Endothelial cell of umbilical vein (primary cell): Measurements from ENCODE around the gene FAM227B.

ENCODE experiments used
- EZH2 ChIP-seq: IDR thresholded peaks from 2 replicates; pipeline ENCODE4 v1.6.1; 2012; ENCODE audit warnings: borderline replicate concordance, low read depth, mild to moderate bottlenecking, moderate library complexity, low read length, inconsistent platforms; ENCODE audit not compliant: severe bottlenecking
- GATA2 ChIP-seq: IDR thresholded peaks from 2 replicates; pipeline ENCODE4 v1.7.0; 2011; ENCODE audit warnings: low read depth, mild to moderate bottlenecking, moderate library complexity, mixed read lengths, low read length; ENCODE audit not compliant: insufficient read length, insufficient read depth
- JUN ChIP-seq: IDR thresholded peaks from 2 replicates; pipeline ENCODE4 v1.6.1; 2011; ENCODE audit warnings: borderline replicate concordance, low read depth; ENCODE audit not compliant: insufficient read length, insufficient read depth
- MYC ChIP-seq: IDR thresholded peaks from one replicate; pipeline ENCODE4 v1.6.1; 2011; ENCODE audit warnings: mild to moderate bottlenecking, low read depth, low read length
- POLR2A ChIP-seq: IDR thresholded peaks from 2 replicates; pipeline ENCODE4 v1.6.1; 2012; ENCODE audit warnings: low read depth, mild to moderate bottlenecking, control low read depth, low read length
- POLR2AphosphoS5 ChIP-seq: IDR thresholded peaks from 2 replicates; pipeline ENCODE4 v1.6.1; 2012; ENCODE audit warnings: low read depth, mild to moderate bottlenecking, control low read depth, low read length, moderate library complexity; ENCODE audit not compliant: insufficient read depth
- TF ChIP-seq, protein P1 (sequence below), 2 donors: IDR thresholded peaks; 1 replicate in 1 of 2; 2 replicates in 1 of 2; pipeline ENCODE4 v1.5.1; 2011; ENCODE audit warnings: low read length in 2 of 2, mild to moderate bottlenecking in 2 of 2, moderate library complexity in 2 of 2, control low read depth in 1 of 2, inconsistent platforms in 1 of 2, low read depth in 1 of 2; ENCODE audit not compliant: insufficient read depth in 1 of 2; ENCODE audit errors: extremely low read depth in 1 of 2
- TF ChIP-seq, protein P2 (sequence below): IDR thresholded peaks from 2 replicates; pipeline ENCODE4 v1.6.1; 2011; ENCODE audit not compliant: insufficient read depth, insufficient read length

DNA sequence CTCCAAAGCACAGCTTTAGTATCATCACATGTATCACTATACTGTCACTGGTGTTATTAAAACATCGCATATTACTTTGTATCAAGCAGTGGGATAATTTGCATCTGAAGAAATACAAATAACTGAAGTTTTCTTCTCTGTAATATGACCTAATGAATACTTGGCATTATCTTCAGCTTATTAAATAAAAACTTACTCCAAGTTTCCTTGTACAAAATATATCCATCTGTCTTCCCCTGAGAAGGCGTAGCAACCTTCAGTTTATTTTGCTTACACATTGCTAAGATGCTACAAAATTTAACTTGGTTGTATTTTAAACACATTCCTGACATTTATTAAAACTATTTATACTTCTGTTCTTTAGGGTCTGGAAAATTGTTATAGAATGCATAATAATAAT, 183.9 kb downstream of the FAM227B start:
- TF ChIP-seq, protein P1, sequence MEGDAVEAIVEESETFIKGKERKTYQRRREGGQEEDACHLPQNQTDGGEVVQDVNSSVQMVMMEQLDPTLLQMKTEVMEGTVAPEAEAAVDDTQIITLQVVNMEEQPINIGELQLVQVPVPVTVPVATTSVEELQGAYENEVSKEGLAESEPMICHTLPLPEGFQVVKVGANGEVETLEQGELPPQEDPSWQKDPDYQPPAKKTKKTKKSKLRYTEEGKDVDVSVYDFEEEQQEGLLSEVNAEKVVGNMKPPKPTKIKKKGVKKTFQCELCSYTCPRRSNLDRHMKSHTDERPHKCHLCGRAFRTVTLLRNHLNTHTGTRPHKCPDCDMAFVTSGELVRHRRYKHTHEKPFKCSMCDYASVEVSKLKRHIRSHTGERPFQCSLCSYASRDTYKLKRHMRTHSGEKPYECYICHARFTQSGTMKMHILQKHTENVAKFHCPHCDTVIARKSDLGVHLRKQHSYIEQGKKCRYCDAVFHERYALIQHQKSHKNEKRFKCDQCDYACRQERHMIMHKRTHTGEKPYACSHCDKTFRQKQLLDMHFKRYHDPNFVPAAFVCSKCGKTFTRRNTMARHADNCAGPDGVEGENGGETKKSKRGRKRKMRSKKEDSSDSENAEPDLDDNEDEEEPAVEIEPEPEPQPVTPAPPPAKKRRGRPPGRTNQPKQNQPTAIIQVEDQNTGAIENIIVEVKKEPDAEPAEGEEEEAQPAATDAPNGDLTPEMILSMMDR (IDR thresholded peaks at IDR 0.05; ENCODE audit: extremely low read depth in 1 of 2, insufficient read depth in 1 of 2, low read depth in 1 of 2, low read length in 2 of 2) = no peak
- TF ChIP-seq POLR2A (no peak), EZH2 (no peak), GATA2 (no peak), POLR2AphosphoS5 (no peak), JUN (no peak), MYC (no peak)
- TF ChIP-seq, protein P2, sequence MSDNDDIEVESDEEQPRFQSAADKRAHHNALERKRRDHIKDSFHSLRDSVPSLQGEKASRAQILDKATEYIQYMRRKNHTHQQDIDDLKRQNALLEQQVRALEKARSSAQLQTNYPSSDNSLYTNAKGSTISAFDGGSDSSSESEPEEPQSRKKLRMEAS = no peak
